Thyroid gland (tissue), 4 donors: ENCODE data around the gene ARHGAP28.

ENCODE experiments used
- CTCF ChIP-seq, 6 experiments: fragments of 200-600 bp in 3 of 6; fragments of 450-650 bp in 3 of 6; sonication (generic) in 3 of 6; IDR thresholded peaks; one replicate each; pipeline ENCODE4 v1.5.1; 2016 to 2019; ENCODE audit warnings: antibody characterized with exemption in 6 of 6, mild to moderate bottlenecking in 2 of 6, inconsistent platforms in 1 of 6, moderate library complexity in 1 of 6
- POLR2A ChIP-seq, 2 donors: fragments of 450-650 bp; IDR thresholded peaks; one replicate each; pipeline ENCODE4 v1.6.1; 2017; ENCODE audit warnings: antibody characterized with exemption in 2 of 2, mild to moderate bottlenecking in 2 of 2, moderate library complexity in 1 of 2

GRCh38 chr18:6948281-6949055, 219.0 kb downstream of the ARHGAP28 start:
- TF ChIP-seq POLR2A (IDR thresholded peaks at IDR 0.05) (no peak), CTCF (IDR thresholded peaks at IDR 0.05) (no peak)
